ENCODE results near the gene DCX.

The DCX gene

GRCh38 chrX:111411983-111412382 is at the start of gene DCX:
Gene DCX, minus strand, starts transcription at chrX:111412192. Its CDS starts 1,794 bp downstream, at chrX:111410398.
- no peak for DNase-seq

- no peak for DNase-seq
Observed at GRCh38 chrX:111460607-111461006, 48.6 kb upstream of the DCX start.

- DNase-seq, result no peak
Observed at GRCh38 chrX:111447298-111447697, 35.3 kb upstream of the DCX start.

- DNase-seq, result no peak
Observed at GRCh38 chrX:111445485-111445884, 33.5 kb upstream of the DCX start.

GRCh38 chrX:111444881-111445280 is 32.9 kb upstream of the DCX start:
- no peak for DNase-seq

GRCh38 chrX:111443946-111444345 is 32.0 kb upstream of the DCX start:
- DNase-seq, result no peak

- no peak for DNase-seq
Observed at GRCh38 chrX:111442791-111443190, 30.8 kb upstream of the DCX start.

- DNase-seq, result no peak
Observed at GRCh38 chrX:111435469-111435868, 23.5 kb upstream of the DCX start.

GRCh38 chrX:111431001-111431400 is 19.0 kb upstream of the DCX start:
- DNase-seq, result no peak

- DNase-seq, result no peak
Observed at GRCh38 chrX:111411557-111411956, 435 bp downstream of the DCX start.

- DNase-seq, result no peak
Observed at GRCh38 chrX:111410590-111411078, 1.4 kb downstream of the DCX start.

- DNase-seq, result no peak
Observed at GRCh38 chrX:111409326-111409725, 2.7 kb downstream of the DCX start.

- no peak for DNase-seq
Observed at GRCh38 chrX:111407948-111408347, 4.0 kb downstream of the DCX start.

GRCh38 chrX:111402344-111402743 is 9.6 kb downstream of the DCX start:
- no peak for DNase-seq

- DNase-seq, result no peak
Observed at GRCh38 chrX:111395149-111395548, 16.8 kb downstream of the DCX start.

GRCh38 chrX:111394569-111394968 is 17.4 kb downstream of the DCX start:
- DNase-seq, result no peak

- DNase-seq, result no peak
Observed at GRCh38 chrX:111387470-111388070, 24.4 kb downstream of the DCX start.

GRCh38 chrX:111386615-111387233 is 25.3 kb downstream of the DCX start:
- DNase-seq, result no peak

- DNase-seq, result no peak
Observed at GRCh38 chrX:111386077-111386476, 25.9 kb downstream of the DCX start.

- no peak for DNase-seq
Observed at GRCh38 chrX:111382277-111382676, 29.7 kb downstream of the DCX start.

- DNase-seq, result no peak
Observed at GRCh38 chrX:111376897-111377578, 35.0 kb downstream of the DCX start.

GRCh38 chrX:111376486-111376885 is 35.5 kb downstream of the DCX start:
- no peak for DNase-seq

GRCh38 chrX:111375747-111376146 is 36.2 kb downstream of the DCX start:
- no peak for DNase-seq

GRCh38 chrX:111372086-111372485 is 39.9 kb downstream of the DCX start:
- DNase-seq, result no peak
